A549 (cell line): ENCODE measurements around the gene TSPEAR. TPM values are rescaled to one million over a fixed set of nuclear protein-coding genes. Genes with fewer than 3 reads are reported as not detected.
A peak's percentile ranks its signal among the peaks of the same experiment; 100 is the strongest.

Experiments used
- ATAC-seq, 2 experiments: fragments of 200-7000 bp in 1 of 2; fragments of >200 bp in 1 of 2; cut with Nextera tagmentation in 1 of 2; cut with Tn5 transposase in 1 of 2; 3 replicates each; pipeline versions ENCODE4 v1.8.0 to v1.9.1; 2018 to 2020; ENCODE audit warnings: mild to moderate bottlenecking in 1 of 2, moderate library complexity in 1 of 2
- CTCF ChIA-PET: fragments of 300-600 bp; sonication (Branson Sonifier 250); formaldehyde crosslinking; extraction: SDS; loops from one replicate; lab custom pipeline; 2021; ENCODE audit warnings: antibody characterized with exemption, inconsistent platforms; lab: Yijun Ruan, JAX
- POLR2A ChIA-PET: fragments of 350-600 bp; formaldehyde crosslinking; extraction: SDS; loops from one replicate; lab custom pipeline; 2021; ENCODE audit warnings: antibody characterized with exemption, inconsistent platforms; lab: Yijun Ruan, JAX
- DNase-seq, 2 experiments: peaks; one replicate each; pipeline versions ENCODE4 v3.0.0 to v3.0.0-alpha.2; 2011 to 2016; ENCODE audit warnings: low read depth in 1 of 2, low spot score in 1 of 2
- FAIRE-seq: peaks from 2 replicates; lab custom pipeline; 2011; peaks lifted over from hg19 to GRCh38; lab: Jason Lieb, UNC
- H3K27ac ChIP-seq, 2 experiments: fragments of >200 bp; sonication (Bioruptor Twin); formaldehyde crosslinking; 3 replicates each; pipeline ENCODE4 v1.5.1; 2016 to 2017
- H3K4me1 ChIP-seq: fragments of >200 bp; sonication (Bioruptor Twin); formaldehyde crosslinking; 3 replicates; pipeline ENCODE4 v1.6.1; 2016
- H3K4me2 ChIP-seq: fragments of >200 bp; sonication (Bioruptor Twin); formaldehyde crosslinking; 3 replicates; pipeline ENCODE4 v1.6.1; 2016
- H3K4me3 ChIP-seq: fragments of >200 bp; sonication (Bioruptor Twin); formaldehyde crosslinking; 3 replicates; pipeline ENCODE4 v1.5.1; 2016
- H3K9me3 ChIP-seq: fragments of >200 bp; sonication (Bioruptor Twin); formaldehyde crosslinking; 3 replicates; pipeline ENCODE4 v1.6.1; 2016
- ATOH8 ChIP-seq: fragments of 250-450 bp; sonication (Bioruptor Pico); IDR thresholded peaks from 2 replicates; pipeline ENCODE4 v1.5.0; 2020; ENCODE audit warnings: low read depth, mild to moderate bottlenecking, moderate library complexity
- CEBPB ChIP-seq, 2 experiments: fragments of >200 bp in 1 of 2; sonication (Bioruptor Twin) in 1 of 2; formaldehyde crosslinking in 1 of 2; IDR thresholded peaks; 2 replicates each; pipeline ENCODE4 v1.6.1; 2012 to 2016
- EHMT2 ChIP-seq: fragments of 200-600 bp; sonication (generic); IDR thresholded peaks from 2 replicates; pipeline ENCODE4 v1.6.1; 2016; ENCODE audit warnings: antibody characterized with exemption, low read depth, mild to moderate bottlenecking, moderate library complexity
- EP300 ChIP-seq, 2 experiments: fragments of >200 bp; sonication (Bioruptor Twin); formaldehyde crosslinking; IDR thresholded peaks; 2 replicates in 1 of 2; 3 replicates in 1 of 2; pipeline ENCODE4 v1.6.1; 2016 to 2017
- FOSB ChIP-seq: fragments of 250-450 bp; sonication (Bioruptor Pico); IDR thresholded peaks from 2 replicates; pipeline ENCODE4 v1.5.0; 2020; ENCODE audit warnings: mild to moderate bottlenecking, moderate library complexity
- FOXS1 ChIP-seq: fragments of 250-450 bp; sonication (Bioruptor Pico); IDR thresholded peaks from 2 replicates; pipeline ENCODE4 v1.5.0; 2020; ENCODE audit warnings: mild to moderate bottlenecking, moderate library complexity
- HDAC2 ChIP-seq: fragments of 200-600 bp; sonication (generic); IDR thresholded peaks from 2 replicates; pipeline ENCODE4 v1.6.1; 2016
- HES2 ChIP-seq: fragments of >200 bp; sonication (Bioruptor Twin); formaldehyde crosslinking; IDR thresholded peaks from 2 replicates; pipeline ENCODE4 v1.6.1; 2016
- HEYL ChIP-seq: fragments of 250-450 bp; sonication (Bioruptor Pico); IDR thresholded peaks from 2 replicates; pipeline ENCODE4 v1.8.0; 2021; ENCODE audit warnings: mild to moderate bottlenecking, moderate library complexity
- HOXA7 ChIP-seq: fragments of 250-450 bp; sonication (Bioruptor Pico); IDR thresholded peaks from 2 replicates; pipeline ENCODE4 v1.5.0; 2020; ENCODE audit warnings: mild to moderate bottlenecking, moderate library complexity
- JUNB ChIP-seq: fragments of >200 bp; sonication (Bioruptor Twin); formaldehyde crosslinking; IDR thresholded peaks from 2 replicates; pipeline ENCODE4 v1.6.1; 2016
- KDM5A ChIP-seq: fragments of 200-600 bp; sonication (generic); IDR thresholded peaks from 2 replicates; pipeline ENCODE4 v1.6.1; 2016; ENCODE audit warnings: antibody characterized with exemption, mild to moderate bottlenecking
- MAFK ChIP-seq: fragments of 450-650 bp; IDR thresholded peaks from 2 replicates; pipeline ENCODE4 v1.6.1; 2014; ENCODE audit not compliant: partially characterized antibody
- MAZ ChIP-seq: fragments of 150-350 bp; IDR thresholded peaks from 2 replicates; pipeline ENCODE4 v1.6.1; 2014; ENCODE audit warnings: antibody characterized with exemption, low read depth, low read length, borderline replicate concordance
- NFE2L2 ChIP-seq: fragments of 150-350 bp; conservative IDR thresholded peaks from 2 replicates; pipeline ENCODE4 v1.6.1; 2014; ENCODE audit warnings: low read length
- NPAS2 ChIP-seq: fragments of 250-450 bp; sonication (Bioruptor Pico); IDR thresholded peaks from 2 replicates; pipeline ENCODE4 v1.8.0; 2022; ENCODE audit warnings: mild to moderate bottlenecking, moderate library complexity, borderline replicate concordance
- NR3C1 ChIP-seq: fragments of >200 bp; sonication (Bioruptor Twin); formaldehyde crosslinking; IDR thresholded peaks from 3 replicates; pipeline ENCODE4 v1.6.1; 2017
- PHF8 ChIP-seq: fragments of 200-600 bp; sonication (generic); IDR thresholded peaks from 2 replicates; pipeline ENCODE4 v1.6.1; 2016; ENCODE audit warnings: low read depth, mild to moderate bottlenecking, antibody characterized with exemption, moderate library complexity, borderline replicate concordance
- POLR2A ChIP-seq: IDR thresholded peaks from 2 replicates; pipeline ENCODE4 v1.6.1; 2012; ENCODE audit warnings: mild to moderate bottlenecking, low read length
- RCOR1 ChIP-seq: fragments of 150-350 bp; IDR thresholded peaks from 2 replicates; pipeline ENCODE4 v1.6.1; 2014; ENCODE audit warnings: antibody characterized with exemption, low read length, low read depth
- RFX5 ChIP-seq: fragments of 450-650 bp; IDR thresholded peaks from 2 replicates; pipeline ENCODE4 v1.7.1; 2014; ENCODE audit warnings: antibody characterized with exemption, mild to moderate bottlenecking, moderate library complexity
- RNF2 ChIP-seq: fragments of 200-600 bp; sonication (generic); IDR thresholded peaks from 2 replicates; pipeline ENCODE4 v1.6.1; 2016; ENCODE audit warnings: low read depth, mild to moderate bottlenecking, antibody characterized with exemption, moderate library complexity, borderline replicate concordance
- TFCP2L1 ChIP-seq: fragments of 250-450 bp; sonication (Bioruptor Pico); IDR thresholded peaks from 2 replicates; pipeline ENCODE4 v1.5.0; 2021; ENCODE audit warnings: mild to moderate bottlenecking
- ZFP36 ChIP-seq: fragments of 450-650 bp; IDR thresholded peaks from 2 replicates; pipeline ENCODE4 v1.6.1; 2014; ENCODE audit warnings: borderline replicate concordance; ENCODE audit not compliant: partially characterized antibody
- ZNF302 ChIP-seq: fragments of 250-450 bp; sonication (Bioruptor Pico); IDR thresholded peaks from 2 replicates; pipeline ENCODE4 v1.9.0; 2021; ENCODE audit warnings: inconsistent platforms, mild to moderate bottlenecking, moderate library complexity
- ZSCAN20 ChIP-seq: fragments of 250-450 bp; sonication (Bioruptor Pico); IDR thresholded peaks from 2 replicates; pipeline ENCODE4 v1.8.0; 2022; ENCODE audit warnings: mild to moderate bottlenecking, moderate library complexity
- WGBS: methylation state at CpG from one replicate; pipeline ENCODE4 v1.1.6; 2017; ENCODE audit errors: missing lambda C conversion rate; 5-methylcytosine and 5-hydroxymethylcytosine counted together
- polyA plus RNA-seq, 4 experiments: library from polyadenylated mRNA; depleted of rRNA in 3 of 4; stranded (reverse); fragments of >200 nt; fragmentation: RNase III in 1 of 4; extraction: RNeasy Plus Mini Kit Qiagen cat#74134 plus additional on column Dnase treatment in 1 of 4; gene quantifications; 2 replicates in 3 of 4; 3 replicates in 1 of 4; pipeline ENCODE4 v1.2.3, GENCODE V29; 2011 to 2017
- TF ChIP-seq, protein P1 (sequence below): IDR thresholded peaks from 2 replicates; pipeline ENCODE4 v1.6.1; 2012
- TF ChIP-seq, protein P2 (sequence below): fragments of 250-450 bp; sonication (Bioruptor Pico); IDR thresholded peaks from 2 replicates; pipeline ENCODE4 v1.5.0; 2021; ENCODE audit warnings: mild to moderate bottlenecking, moderate library complexity, borderline replicate concordance

TSPEAR gene
- polyA plus RNA-seq, 2 of the 4 experiments (the other 2 are of a cell fraction) = not detected

- POLR2A ChIA-PET = no interaction called here
- H3K4me3 ChIP-seq = no peak overlapping the region
- ATAC-seq = peak; percentile 65 to 73; a peak in 5 of 6 replicates
- FAIRE-seq = no peak
- peak in 1 of 2 experiments; percentile 39 for DNase-seq
- no peaks in the 10 kb centered on the region for H3K4me1 ChIP-seq
- CTCF ChIA-PET = interaction anchor here (0.6 to 2.4 kb wide), 17 partner anchors 8 to 619 kb away, joined by 3 to 14 read pairs (median 4); no protein-coding TSS in a partner anchor
- H3K27ac ChIP-seq = no peak overlapping the region
- no peaks in the 10 kb centered on the region for H3K9me3 ChIP-seq
- no peak overlapping the region for H3K4me2 ChIP-seq
- TF ChIP-seq HDAC2 (no peak), ZFP36 (peak; percentile 77)
- 72% methylated on average over 12 of the region's 12 CpGs for WGBS
Measured at GRCh38 chr21:44509539-44509938, 201.8 kb downstream of the TSPEAR start.

DNA sequence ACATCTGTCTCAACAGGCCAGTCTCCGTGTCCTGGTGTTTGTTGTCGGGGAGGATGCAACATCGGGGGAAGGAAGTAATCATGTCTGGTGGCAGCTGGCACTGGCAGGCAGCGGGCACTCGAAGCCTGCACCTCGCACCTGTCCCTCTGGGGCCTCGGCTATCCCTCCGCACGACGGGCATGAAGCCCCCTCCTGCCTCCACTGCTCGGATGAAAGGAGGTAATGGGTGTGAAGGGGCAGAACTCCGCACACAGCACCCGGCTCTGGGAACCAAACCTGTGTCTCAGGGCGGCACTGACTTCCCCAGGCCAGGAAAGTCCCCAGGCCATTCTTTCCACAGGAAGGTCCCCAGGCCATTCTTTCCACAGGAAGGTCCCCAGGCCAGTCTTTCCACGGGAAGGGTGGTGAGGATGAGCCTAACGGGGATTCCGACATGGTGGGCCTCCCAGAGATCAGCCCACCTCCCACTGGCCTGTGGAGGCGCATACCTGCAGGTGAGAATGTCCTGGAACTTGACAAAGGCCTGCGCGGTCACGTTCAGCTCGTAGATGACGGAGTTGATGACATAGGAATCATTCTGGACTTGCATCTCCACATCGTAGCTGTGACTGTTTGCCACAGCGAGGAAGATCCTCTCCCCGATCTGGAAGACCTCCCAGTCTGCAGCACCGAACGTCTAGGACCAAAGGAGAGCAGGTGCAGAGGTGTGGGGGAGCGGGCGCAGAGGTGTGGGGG is 202.5 kb downstream of the TSPEAR start:
- WGBS = 83% methylated on average over 19 of the region's 30 CpGs
- CTCF ChIA-PET = interaction anchor here (0.6 to 2.4 kb wide), 4 partner anchors 234 to 285 kb away, joined by 3 to 14 read pairs (median 3); no protein-coding TSS in a partner anchor
- POLR2A ChIA-PET = no interaction called here

DNA sequence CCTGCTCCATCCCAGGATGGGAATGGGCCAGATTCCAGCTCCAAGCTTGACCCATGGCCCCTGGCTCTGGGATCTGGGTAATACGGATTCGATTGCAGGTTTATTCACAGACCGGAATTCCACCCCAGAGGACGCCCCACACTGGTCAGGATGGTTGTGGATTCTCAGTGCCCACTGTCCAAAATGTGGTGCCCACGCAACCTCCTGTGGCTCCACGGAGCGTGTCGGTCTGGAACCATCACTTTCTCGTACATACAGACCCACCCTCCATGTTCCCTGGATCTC is 203.0 kb downstream of the TSPEAR start:
- H3K4me2 ChIP-seq = no peak overlapping the region
- TF ChIP-seq EHMT2 (no peak), RNF2 (no peak), FOSB (CRISPR knock-in tag) (no peak), HOXA7 (CRISPR knock-in tag) (no peak), JUNB (no peak), ZNF302 (no peak), HDAC2 (no peak), PHF8 (no peak), KDM5A (no peak), CEBPB (IDR thresholded peaks at IDR 0.05) (no peak), HEYL (CRISPR knock-in tag) (no peak)
- H3K9me3 ChIP-seq = no peaks in the 10 kb centered on the region
- no peaks in the 10 kb centered on the region for H3K4me1 ChIP-seq
- FAIRE-seq (no peak), ATAC-seq (no peak), DNase-seq (no peak)
- WGBS = 79% methylated on average over 7 of the region's 9 CpGs
- no peak overlapping the region for H3K4me3 ChIP-seq
- no peak overlapping the region for H3K27ac ChIP-seq
- CTCF ChIA-PET = interaction anchor here (0.8 kb wide), 1 partner anchor 271 kb away, joined by 3 read pairs; no protein-coding TSS in a partner anchor
- POLR2A ChIA-PET = no interaction called here

More for the DNA sequence above, 202.5 kb downstream of the TSPEAR start:
- DNase-seq = no peak
- no peak for FAIRE-seq
- no peaks in the 10 kb centered on the region for H3K4me1 ChIP-seq
- H3K4me2 ChIP-seq = no peak overlapping the region
- no peak overlapping the region for H3K27ac ChIP-seq
- no peaks in the 10 kb centered on the region for H3K9me3 ChIP-seq
- TF ChIP-seq RCOR1 (no peak), EP300 (IDR thresholded peaks at IDR 0.05) (no peak), TFCP2L1 (CRISPR knock-in tag) (no peak), NFE2L2 (no peak), POLR2A (no peak), ZSCAN20 (CRISPR knock-in tag) (no peak), FOSB (CRISPR knock-in tag) (no peak), NR3C1 (no peak), FOXS1 (no peak), HES2 (no peak), ATOH8 (CRISPR knock-in tag) (no peak), MAFK (no peak), RFX5 (no peak), JUNB (no peak), NPAS2 (no peak), MAZ (no peak), HOXA7 (CRISPR knock-in tag) (no peak)
- TF ChIP-seq, protein P1, sequence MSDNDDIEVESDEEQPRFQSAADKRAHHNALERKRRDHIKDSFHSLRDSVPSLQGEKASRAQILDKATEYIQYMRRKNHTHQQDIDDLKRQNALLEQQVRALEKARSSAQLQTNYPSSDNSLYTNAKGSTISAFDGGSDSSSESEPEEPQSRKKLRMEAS = no peak
- TF ChIP-seq, protein P2, sequence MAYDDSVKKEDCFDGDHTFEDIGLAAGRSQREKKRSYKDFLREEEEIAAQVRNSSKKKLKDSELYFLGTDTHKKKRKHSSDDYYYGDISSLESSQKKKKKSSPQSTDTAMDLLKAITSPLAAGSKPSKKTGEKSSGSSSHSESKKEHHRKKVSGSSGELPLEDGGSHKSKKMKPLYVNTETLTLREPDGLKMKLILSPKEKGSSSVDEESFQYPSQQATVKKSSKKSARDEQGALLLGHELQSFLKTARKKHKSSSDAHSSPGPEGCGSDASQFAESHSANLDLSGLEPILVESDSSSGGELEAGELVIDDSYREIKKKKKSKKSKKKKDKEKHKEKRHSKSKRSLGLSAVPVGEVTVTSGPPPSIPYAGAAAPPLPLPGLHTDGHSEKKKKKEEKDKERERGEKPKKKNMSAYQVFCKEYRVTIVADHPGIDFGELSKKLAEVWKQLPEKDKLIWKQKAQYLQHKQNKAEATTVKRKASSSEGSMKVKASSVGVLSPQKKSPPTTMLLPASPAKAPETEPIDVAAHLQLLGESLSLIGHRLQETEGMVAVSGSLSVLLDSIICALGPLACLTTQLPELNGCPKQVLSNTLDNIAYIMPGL (CRISPR knock-in tag) = no peak
- no peak overlapping the region for H3K4me3 ChIP-seq
- no peak for ATAC-seq
